ENCODE measurements around the gene STIP1. TPM values are rescaled to one million over a fixed set of nuclear protein-coding genes. Genes with fewer than 3 reads are reported as not detected.

STIP1 gene
- total RNA-seq, 1 experiment from 2014 or later: 338 TPM

DNA sequence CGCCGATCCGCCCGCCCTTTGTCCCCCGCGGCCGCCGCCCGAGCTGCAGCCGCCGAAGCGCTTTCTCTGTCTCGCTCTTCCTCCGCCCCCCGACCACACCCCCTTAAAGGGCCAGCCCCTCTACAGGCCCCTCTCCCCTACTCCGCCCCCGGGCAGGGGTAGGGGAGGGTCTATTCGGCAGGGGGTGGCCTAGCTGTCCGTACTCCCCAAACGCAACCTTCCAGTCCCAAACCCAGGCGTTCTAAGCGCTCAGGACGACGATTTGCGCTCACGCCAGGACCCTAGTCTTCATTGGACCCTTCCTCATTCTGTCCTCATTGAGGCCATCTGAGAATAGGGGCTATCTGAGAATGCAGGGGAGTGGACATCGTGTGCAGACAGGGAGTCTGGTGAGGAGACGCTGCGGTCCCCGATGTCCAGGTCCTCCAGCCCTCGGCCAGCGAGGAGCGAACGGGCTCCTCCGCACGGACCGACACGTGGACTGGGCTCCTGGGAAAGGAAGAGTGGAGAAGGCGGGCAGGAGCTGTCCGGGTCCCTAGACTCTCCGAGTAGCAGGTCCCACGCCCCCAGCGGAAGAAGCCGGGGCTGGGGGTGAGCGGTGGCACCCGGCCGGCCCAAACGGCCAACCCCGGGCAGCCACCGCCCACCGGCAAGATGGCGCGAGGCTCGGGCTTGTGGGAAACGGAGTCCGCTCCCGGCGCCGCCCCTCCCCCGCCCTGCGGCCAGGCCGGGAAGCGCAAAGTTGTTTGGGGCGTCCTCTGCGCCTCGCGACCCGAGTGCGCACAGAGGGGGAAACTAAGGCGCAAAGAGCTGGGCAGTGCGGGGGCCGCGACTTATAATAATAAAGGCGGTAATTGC lies 61.1 kb downstream of the STIP1 start, which contains the start of gene PPP1R14B:
TSS of gene PPP1R14B (minus strand) at position 73 of the 858 bp plus-strand sequence. CDS start 270 bp downstream, outside the sequence.
- H3K27ac ChIP-seq (ENCODE audit: insufficient read length, low read depth, low read length): no peak within 1 kb of the TSS
- peak within 1 kb of the TSS; percentile 99 for H3K4me2 ChIP-seq (ENCODE audit: insufficient read depth, insufficient read length, low read length)
- peak within 1 kb of the TSS; percentile 95 to 98 (median 96) for H3K27ac Mint-ChIP-seq
- H3K56ac ChIP-seq (ENCODE audit: insufficient read length, low read depth, low read length): no peak within 1 kb of the TSS
- peaks cover 3% of the 10 kb centered on the region for H3K79me1 ChIP-seq (ENCODE audit: insufficient read depth, low read depth, low read length, poor library complexity, severe bottlenecking)
- H4K8ac ChIP-seq (replicated peaks; ENCODE audit: insufficient read length, low read depth, low read length): no peak within 1 kb of the TSS
- no peak within 1 kb of the TSS for H3K23ac ChIP-seq (ENCODE audit: insufficient read length, low read depth, low read length)
- H3K18ac ChIP-seq (ENCODE audit: insufficient read length, low read depth, low read length): peak within 1 kb of the TSS; percentile 33
- no CpG with 5 or more reads among the region's 74 CpGs for WGBS (ENCODE audit: extremely low coverage, insufficient read length, low lambda C conversion rate)
- H3K9me3 Mint-ChIP-seq: no peaks in the 10 kb centered on the region; a peak in 1 of 5 replicates
- no peak within 1 kb of the TSS for H3K4ac ChIP-seq (ENCODE audit: low read depth, low read length)
- H3K14ac ChIP-seq (ENCODE audit: insufficient read depth, low read length): peak within 1 kb of the TSS; percentile 37
- H2BK5ac ChIP-seq (ENCODE audit: insufficient read length, low read length): no peak within 1 kb of the TSS
- no peaks in the 10 kb centered on the region for H3K27me3 ChIP-seq (ENCODE audit: insufficient read depth, low read length)
- H4K91ac ChIP-seq (ENCODE audit: insufficient read length, low read depth, low read length): no peak within 1 kb of the TSS
- H2BK120ac ChIP-seq (ENCODE audit: low read depth, low read length, poor library complexity, severe bottlenecking): no peak within 1 kb of the TSS
- TF ChIP-seq, protein P1, sequence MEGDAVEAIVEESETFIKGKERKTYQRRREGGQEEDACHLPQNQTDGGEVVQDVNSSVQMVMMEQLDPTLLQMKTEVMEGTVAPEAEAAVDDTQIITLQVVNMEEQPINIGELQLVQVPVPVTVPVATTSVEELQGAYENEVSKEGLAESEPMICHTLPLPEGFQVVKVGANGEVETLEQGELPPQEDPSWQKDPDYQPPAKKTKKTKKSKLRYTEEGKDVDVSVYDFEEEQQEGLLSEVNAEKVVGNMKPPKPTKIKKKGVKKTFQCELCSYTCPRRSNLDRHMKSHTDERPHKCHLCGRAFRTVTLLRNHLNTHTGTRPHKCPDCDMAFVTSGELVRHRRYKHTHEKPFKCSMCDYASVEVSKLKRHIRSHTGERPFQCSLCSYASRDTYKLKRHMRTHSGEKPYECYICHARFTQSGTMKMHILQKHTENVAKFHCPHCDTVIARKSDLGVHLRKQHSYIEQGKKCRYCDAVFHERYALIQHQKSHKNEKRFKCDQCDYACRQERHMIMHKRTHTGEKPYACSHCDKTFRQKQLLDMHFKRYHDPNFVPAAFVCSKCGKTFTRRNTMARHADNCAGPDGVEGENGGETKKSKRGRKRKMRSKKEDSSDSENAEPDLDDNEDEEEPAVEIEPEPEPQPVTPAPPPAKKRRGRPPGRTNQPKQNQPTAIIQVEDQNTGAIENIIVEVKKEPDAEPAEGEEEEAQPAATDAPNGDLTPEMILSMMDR (conservative IDR thresholded peaks at IDR 0.05): peak; percentile 39; the same call in 2 of the 3 replicates
- no peak within 1 kb of the TSS for H4K5ac ChIP-seq (ENCODE audit: insufficient read length, low read depth, low read length)
- H2BK12ac ChIP-seq (ENCODE audit: insufficient read length, low read depth, low read length): no peak within 1 kb of the TSS
- no peak within 1 kb of the TSS for H3T11ph ChIP-seq (ENCODE audit: low read length)
- no peaks in the 10 kb centered on the region for H4K20me1 ChIP-seq (ENCODE audit: control insufficient read depth, insufficient read depth, insufficient read length)
- H3K9me3 ChIP-seq (ENCODE audit: control insufficient read depth, low read depth, low read length): no peaks in the 10 kb centered on the region
- peak; percentile 95 for DNase-seq
- peaks cover 9% of the 10 kb centered on the region; the same call in 1 of the 2 replicates for H3K79me2 ChIP-seq (ENCODE audit: insufficient read depth, low read length)
- peaks cover 12 to 22% (median 13%) of the 10 kb centered on the region in 3 experiments; a peak in 6 of 7 replicates for H3K36me3 Mint-ChIP-seq (ENCODE audit: insufficient read depth in 1 of 3, low read depth in 3 of 3)
- no peak within 1 kb of the TSS for H2BK20ac ChIP-seq (ENCODE audit: low read depth, low read length, poor library complexity, severe bottlenecking)
- no peak within 1 kb of the TSS for H2AK5ac ChIP-seq (ENCODE audit: insufficient read length, low read length)
- H2AFZ ChIP-seq (ENCODE audit: low read length): peak within 1 kb of the TSS; percentile 43
- H3K4me1 ChIP-seq (ENCODE audit: insufficient read depth, low read length): peaks cover 9% of the 10 kb centered on the region; the same call in 1 of the 2 replicates
- peak within 1 kb of the TSS; percentile 59 for H3K9ac ChIP-seq (ENCODE audit: extremely low read depth, insufficient read length, low read length)
- no peak within 1 kb of the TSS for H2BK15ac ChIP-seq (ENCODE audit: low read depth, low read length)
- no peaks in the 10 kb centered on the region for H3K27me3 Mint-ChIP-seq (ENCODE audit: low read depth)
- peaks cover 28% of the 10 kb centered on the region for H3K23me2 ChIP-seq (ENCODE audit: insufficient read length, low read depth, low read length, poor library complexity, severe bottlenecking)
- H3K4me3 Mint-ChIP-seq: peak within 1 kb of the TSS; percentile 88 to 94
- peaks cover 40 to 53% of the 10 kb centered on the region in 2 experiments for H3K4me1 Mint-ChIP-seq

Data from H9 (cell line).